GM18517 (cell line): ENCODE measurements around the gene AP1M1.

Experiments
- ATAC-seq: cut with Tn5 transposase; IDR thresholded peaks from one replicate; pipeline ENCODE4 v1.9.1; 2021; ENCODE audit warnings: mild to moderate bottlenecking, moderate library complexity; ENCODE audit not compliant: unreplicated experiment

The AP1M1 gene

GRCh38 chr19:16289594-16289993, 91.9 kb downstream of the AP1M1 start:
- no peak for ATAC-seq

- no peak for ATAC-seq
Measured at GRCh38 chr19:16290692-16291091, 93.0 kb downstream of the AP1M1 start.

DNA sequence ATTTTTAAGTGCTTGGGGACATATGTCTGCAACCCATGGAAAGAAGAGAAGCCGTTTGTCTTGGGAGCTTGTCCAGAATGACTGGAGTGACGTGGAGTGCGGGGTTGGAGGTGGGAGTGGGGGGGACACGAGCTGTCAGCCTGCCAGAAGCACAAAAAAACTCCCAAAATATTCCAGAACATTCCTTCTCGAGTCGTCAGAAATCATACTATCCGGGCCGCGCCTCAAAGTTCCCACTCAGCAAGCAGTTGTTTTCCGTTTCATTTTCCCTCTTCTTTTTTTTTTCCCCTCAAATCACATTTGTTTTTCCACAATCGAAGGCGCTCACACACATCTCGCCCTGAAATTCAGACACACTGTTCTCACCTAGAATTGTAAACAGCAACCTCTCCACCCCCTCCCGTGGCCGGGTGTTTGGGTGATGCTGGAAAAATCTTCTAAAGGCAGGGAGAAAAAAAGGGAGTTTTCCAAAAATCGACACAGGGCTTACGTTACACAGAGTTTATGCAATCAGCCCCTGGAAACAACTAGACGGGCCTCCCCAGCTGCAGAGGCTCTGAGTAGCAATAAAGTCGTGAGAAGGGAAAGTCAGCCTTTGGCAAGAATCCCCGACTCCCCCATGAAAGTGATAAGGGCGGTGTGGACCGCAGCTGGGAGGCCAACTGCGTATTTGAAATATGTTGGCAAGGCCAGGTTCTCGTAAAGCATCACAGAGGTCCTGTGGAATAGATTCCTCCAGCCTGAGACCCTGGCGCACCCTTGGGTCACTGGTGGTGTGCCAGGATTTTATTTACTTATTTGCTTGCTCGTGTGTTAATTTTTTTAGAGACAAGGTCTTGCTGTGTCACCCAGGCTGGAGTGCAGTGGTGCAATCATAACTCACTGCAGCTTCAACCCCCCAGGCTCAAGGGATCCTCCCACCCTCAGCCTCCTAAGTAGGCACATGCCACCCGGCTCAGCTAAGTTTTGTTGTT, 95.7 kb downstream of the AP1M1 start:
- ATAC-seq, result no peak

DNA sequence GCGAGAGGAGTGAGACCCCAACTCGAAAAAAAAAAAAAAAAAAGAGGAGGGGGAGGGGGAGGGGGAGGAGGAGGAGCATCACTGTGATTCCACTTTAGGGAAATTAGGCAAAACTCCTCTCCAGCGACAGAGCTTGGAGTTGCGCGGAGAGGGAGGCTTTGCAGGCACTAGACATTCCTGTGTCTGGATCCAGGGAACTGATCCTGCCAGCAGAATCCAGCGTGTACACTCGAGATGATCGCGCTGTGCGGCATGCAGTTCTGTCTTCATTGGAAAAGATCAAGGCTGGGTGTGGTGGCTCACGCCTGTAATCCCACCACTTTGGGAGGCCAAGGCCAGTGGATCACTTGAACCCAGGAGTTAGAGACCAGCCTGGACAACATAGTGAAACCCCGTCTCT, 97.3 kb downstream of the AP1M1 start:
- ATAC-seq, result no peak
